HG02973 (cell line): ENCODE measurements around the gene DNAH3.

Experiments
- ATAC-seq: cut with Tn5 transposase; IDR thresholded peaks from one replicate; pipeline ENCODE4 v1.9.1; 2021; ENCODE audit warnings: moderate library complexity; ENCODE audit not compliant: unreplicated experiment

The DNAH3 gene

GRCh38 chr16:20911361-20911760, 239.3 kb downstream of the DNAH3 start:
- no peak for ATAC-seq

- no peak for ATAC-seq
These were observed 239.8 kb downstream of the DNAH3 start for GRCh38 chr16:20910781-20911321.

DNA sequence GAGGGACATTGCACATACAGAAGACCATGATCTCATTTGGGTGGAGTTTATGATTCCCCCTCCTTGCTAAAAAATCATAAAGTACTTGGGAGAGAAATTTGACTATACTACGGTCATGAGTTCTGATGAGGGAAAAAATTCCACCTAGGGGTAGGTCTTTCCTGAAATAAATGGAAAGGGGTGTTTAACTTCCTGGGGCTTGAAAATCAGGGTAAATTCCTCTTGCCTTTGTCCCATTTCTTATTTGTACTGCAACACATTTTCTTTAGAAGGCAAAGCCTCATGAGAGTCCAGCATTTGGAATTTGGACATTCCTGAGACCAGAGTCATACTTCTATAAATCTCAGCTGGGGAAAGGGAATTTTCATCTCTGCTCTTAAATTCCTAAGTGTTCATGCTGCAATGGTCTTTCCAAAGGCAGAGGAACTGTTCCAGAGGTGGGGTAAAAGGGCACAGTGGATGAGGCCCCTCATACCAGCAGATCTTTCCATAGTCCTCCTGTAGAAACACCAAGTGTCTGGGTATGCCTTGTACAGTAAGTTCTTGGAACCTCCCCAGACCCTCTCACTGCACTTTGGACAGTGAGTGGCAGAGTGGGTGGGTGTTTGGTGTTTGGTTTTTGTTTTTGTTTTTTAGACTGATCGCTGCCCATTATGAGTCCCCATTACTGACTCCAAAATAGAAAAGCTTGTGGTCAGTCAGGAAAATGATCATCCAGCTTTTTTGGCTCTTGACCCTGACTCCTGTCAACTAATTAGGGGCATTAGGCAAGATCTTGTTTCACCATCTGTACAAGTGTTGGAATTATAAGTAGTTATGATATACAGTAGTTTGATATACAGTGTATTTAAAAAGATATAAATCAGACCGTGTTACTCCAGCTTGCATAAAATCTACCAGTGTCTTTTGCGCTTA, 244.0 kb downstream of the DNAH3 start:
- no peak for ATAC-seq

DNA sequence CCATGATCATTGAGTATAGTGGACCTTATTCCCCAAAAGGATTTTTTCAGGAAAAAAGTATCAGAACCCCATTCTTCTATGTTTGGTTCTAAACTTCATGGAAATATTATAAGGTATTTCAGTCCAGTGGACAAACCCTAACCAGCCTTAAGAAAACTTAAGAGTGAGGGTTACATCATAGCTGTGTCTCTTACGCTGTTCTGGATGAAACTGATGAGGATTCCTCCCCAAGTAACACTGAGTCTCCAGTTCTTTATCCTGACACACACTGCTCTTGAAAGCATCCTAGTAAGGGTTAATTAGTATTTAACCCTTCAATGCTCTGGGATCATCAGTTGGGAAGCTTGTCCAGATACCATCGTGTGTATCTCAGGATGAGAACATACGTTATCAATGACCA, 245.1 kb downstream of the DNAH3 start:
- ATAC-seq = no peak

- ATAC-seq = no peak
These were observed 246.1 kb downstream of the DNAH3 start for GRCh38 chr16:20904507-20905081.

DNA sequence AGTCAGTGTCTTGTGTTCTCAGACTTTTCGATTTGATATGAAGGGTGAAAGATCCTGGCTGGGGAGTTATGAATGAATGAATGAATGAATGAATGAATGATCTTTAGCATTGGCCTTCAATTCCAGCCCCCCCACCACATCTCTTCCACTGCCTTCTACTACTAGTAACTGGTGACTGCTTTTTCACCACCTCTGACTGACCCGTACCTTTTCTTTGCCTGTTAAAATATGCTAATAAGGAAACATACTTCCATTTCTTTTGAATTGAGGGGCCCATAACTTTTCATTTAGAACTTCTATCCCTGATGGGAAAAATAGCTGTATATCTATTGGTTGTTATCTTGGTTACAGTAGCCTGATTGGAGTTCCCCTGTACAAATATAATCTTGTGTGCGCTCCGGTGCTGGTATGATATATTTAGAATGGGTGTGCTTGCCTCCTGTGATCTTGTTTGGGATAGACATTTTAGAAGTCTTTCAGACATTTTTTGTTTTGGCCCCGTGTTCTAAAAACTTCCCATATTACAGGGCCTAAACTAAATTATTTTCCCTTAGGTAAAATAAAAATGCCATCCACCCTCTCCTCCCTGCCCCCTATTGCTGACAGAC, 246.6 kb downstream of the DNAH3 start:
- ATAC-seq = no peak

GRCh38 chr16:20903116-20903898, 247.3 kb downstream of the DNAH3 start:
- no peak for ATAC-seq

DNA sequence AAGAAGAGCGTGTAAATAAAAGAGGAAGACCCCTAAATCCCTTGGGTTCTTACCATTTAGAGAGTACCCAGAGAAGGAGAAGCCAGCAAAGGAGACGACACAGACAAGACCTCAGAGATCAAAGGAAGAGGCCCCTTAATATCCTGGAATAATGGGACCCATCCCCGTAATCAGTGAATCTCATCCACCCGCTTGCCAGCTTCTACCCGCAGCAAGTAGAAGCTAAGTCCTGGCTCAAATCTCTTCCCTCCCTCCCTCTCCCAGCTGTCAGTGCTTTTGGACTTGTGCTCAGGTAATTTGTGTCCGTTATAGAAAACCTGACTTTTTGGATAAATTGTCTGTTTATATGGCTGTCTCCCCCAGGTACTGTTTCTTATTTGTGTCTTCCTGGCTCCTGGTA, 248.2 kb downstream of the DNAH3 start:
- no peak for ATAC-seq

GRCh38 chr16:20901436-20902112, 249.1 kb downstream of the DNAH3 start:
- peak; percentile 29 for ATAC-seq

DNA sequence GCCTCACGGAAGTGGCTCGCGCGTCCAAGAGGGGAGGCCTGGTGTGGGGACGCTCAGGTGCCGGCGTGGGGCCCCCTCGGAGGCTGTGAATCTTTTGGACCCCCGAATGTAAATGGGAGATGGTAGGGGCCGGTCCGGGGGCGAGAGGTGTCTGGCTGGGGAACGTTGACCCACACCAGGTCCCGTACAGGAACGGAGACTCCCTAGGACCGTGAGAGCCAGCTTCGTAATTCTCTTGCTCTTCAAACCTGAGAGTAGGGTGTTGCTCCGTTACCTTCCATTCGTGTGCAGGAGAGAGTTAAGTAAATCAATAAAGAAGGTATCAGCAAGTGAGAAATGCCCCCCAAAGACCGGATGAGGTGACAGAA, 249.6 kb downstream of the DNAH3 start:
- no peak for ATAC-seq

DNA sequence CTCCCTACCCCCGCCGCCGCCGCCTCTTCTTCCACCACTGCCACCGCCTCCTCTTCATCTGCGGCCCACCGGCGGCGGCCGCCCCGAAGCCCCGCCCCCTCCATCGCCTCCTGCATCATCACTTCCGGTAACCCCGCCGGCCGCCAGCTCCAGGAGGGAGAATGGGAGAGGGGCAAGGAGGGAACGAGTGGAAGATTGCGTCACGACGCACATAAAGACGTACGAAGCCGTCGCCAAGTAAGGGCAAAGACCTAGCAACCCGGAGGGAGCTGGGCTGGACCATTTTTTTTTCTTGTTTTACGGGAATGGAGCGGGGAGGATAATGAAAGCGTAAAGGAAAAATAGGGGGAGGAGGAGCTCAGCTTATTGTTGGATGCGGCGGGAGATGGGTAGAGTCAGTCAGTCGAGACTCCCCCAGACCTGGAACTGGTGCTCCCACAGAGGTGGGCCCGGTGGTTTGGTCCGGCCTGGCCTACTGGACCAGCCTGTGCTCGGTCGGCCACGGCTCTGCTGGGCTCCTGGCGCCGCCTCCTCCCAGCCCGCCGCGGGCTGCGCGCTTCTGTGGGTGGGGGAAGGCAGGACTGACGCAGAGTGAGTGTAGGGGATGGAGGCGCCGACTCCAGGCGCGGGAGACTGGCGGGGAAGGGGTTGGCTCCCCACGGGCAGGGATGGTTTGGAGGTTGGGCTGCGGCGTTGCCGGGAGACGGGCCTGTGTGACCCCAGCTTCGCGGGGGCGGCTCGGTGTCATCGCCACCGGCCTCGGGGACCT, 250.2 kb downstream of the DNAH3 start, which contains the start of the genes DCUN1D3 and LYRM1:
DCUN1D3 (minus strand) TSS at position 60 of the 769 bp plus-strand sequence. CDS start 37,820 bp downstream, outside the sequence.
LYRM1 (plus strand) TSS at position 473 of the 769 bp plus-strand sequence. CDS start 14,785 bp downstream, outside the sequence.
- peak; percentile 62 for ATAC-seq

GRCh38 chr16:20899477-20900298, 251.0 kb downstream of the DNAH3 start:
- ATAC-seq = no peak

- no peak for ATAC-seq
These were observed 251.6 kb downstream of the DNAH3 start for GRCh38 chr16:20899071-20899470.

DNA sequence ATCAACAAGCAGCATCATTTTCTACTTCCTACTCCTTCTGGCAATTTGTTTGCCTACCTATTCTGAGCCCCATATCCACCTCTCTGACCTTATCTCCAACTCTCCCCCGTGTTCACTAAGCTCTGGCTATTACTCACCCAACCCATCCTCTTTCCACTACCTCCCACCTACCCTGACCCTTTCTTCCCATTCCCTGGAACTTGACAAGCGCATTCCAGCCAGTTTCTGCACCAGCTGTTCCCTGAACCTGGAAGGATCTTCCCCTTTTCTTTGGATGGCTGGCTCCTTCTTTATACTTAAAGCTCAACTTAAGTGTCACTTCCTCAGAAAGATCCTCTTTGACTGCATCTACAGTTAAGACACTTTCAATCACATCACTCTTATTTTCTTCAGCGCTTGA, 252.7 kb downstream of the DNAH3 start:
- no peak for ATAC-seq

- ATAC-seq = no peak
These were observed 253.3 kb downstream of the DNAH3 start for GRCh38 chr16:20897253-20897897.

GRCh38 chr16:20894388-20894787, 256.3 kb downstream of the DNAH3 start:
- ATAC-seq = no peak

GRCh38 chr16:20889625-20890275, 260.9 kb downstream of the DNAH3 start:
- no peak for ATAC-seq

DNA sequence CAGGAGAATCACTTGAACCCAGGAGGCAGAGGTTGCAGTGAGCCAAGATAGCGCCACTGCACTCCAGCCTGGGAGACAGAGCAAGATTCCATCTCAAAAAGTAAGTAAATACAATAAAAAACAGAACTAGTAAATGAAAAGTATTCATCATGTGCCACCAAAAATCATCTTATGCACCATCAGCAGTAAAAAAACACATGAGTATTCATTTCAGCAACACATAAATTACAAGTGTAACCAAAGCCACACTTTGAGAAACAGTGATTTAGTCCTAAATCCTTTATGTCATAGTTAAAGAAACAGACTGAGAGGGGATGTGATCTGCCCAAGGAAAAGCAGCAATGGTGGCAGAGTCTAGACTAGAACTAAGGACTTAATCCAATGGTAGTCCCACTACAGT, 263.4 kb downstream of the DNAH3 start:
- no peak for ATAC-seq
